ENCODE results near the gene NR4A3. TPM values are rescaled to one million over a fixed set of nuclear protein-coding genes. Genes with fewer than 3 reads are reported as not detected.

Gene NR4A3
- total RNA-seq, 2 experiments from 2014 or later, result 0.13 to 0.74 TPM

- H3K36me3 ChIP-seq (ENCODE audit: insufficient read depth, low read length), result 0 out of 2 replicates have a peak, but pooled peaks cover 4% of the 10 kb centered on the region
- no peaks in the 10 kb centered on the region for H3K79me2 ChIP-seq (ENCODE audit: insufficient read depth, low read depth, low read length)
- no peak overlapping the region for H3K4me2 ChIP-seq (ENCODE audit: low read length)
- H2AFZ ChIP-seq (ENCODE audit: low read length), result no peak overlapping the region
- H4K20me1 ChIP-seq (ENCODE audit: insufficient read depth, low read length), result no peaks in the 10 kb centered on the region
- H3K9me2 ChIP-seq (ENCODE audit: insufficient read depth, low read length), result no peaks in the 10 kb centered on the region
- no peaks in the 10 kb centered on the region for H3K4me1 ChIP-seq (ENCODE audit: insufficient read depth, low read length, poor library complexity, severe bottlenecking)
- CTCF ChIA-PET (ENCODE audit: unreplicated experiment), result no interaction called here
- POLR2A ChIA-PET, result interaction anchor here (1.1 kb wide), 1 partner anchor 29 kb away, joined by 3 read pairs; no protein-coding TSS in a partner anchor
- no peak overlapping the region for H3K27ac ChIP-seq (ENCODE audit: low read depth, low read length, poor library complexity, severe bottlenecking)
- BruUV-seq (replicated peaks), result no TSS peak
- TF ChIP-seq CTCF (conservative IDR thresholded peaks at IDR 0.05; ENCODE audit: low read length), result no peak
- TF ChIP-seq EZH2phosphoT487 (IDR thresholded peaks at IDR 0.05; ENCODE audit: borderline replicate concordance, low read depth, low read length), result no peak
- no peak overlapping the region for H3K4me3 ChIP-seq (ENCODE audit: low read depth, low read length, poor library complexity, severe bottlenecking)
- no peak for DNase-seq (ENCODE audit: low spot score)
- intact Hi-C loops (cut with micrococcal nuclease; ENCODE audit: unreplicated experiment), result loop anchor here (5.0 to 10.0 kb wide), 4 partner anchors 203 to 788 kb away; no protein-coding TSS in a partner anchor
- no peaks in the 10 kb centered on the region for H3K9me3 ChIP-seq (ENCODE audit: low read length)
These were observed 11.9 kb upstream of the NR4A3 start for GRCh38 chr9:99809586-99810319.

GRCh38 chr9:99811172-99811571 is 10.5 kb upstream of the NR4A3 start:
- BruUV-seq (replicated peaks), result no TSS peak
- Histone ChIP-seq H3K9me3 (ENCODE audit: low read length) (no peaks in the 10 kb centered on the region), H3K9me2 (ENCODE audit: insufficient read depth, low read length) (no peaks in the 10 kb centered on the region), H3K4me2 (ENCODE audit: low read length) (no peak overlapping the region), H2AFZ (ENCODE audit: low read length) (no peak overlapping the region), H3K79me2 (ENCODE audit: insufficient read depth, low read depth, low read length) (no peaks in the 10 kb centered on the region), H3K36me3 (ENCODE audit: insufficient read depth, low read length) (0 out of 2 replicates have a peak, but pooled peaks cover 4% of the 10 kb centered on the region), H4K20me1 (ENCODE audit: insufficient read depth, low read length) (no peaks in the 10 kb centered on the region), H3K27ac (ENCODE audit: low read depth, low read length, poor library complexity, severe bottlenecking) (no peak overlapping the region), H3K4me1 (ENCODE audit: insufficient read depth, low read length, poor library complexity, severe bottlenecking) (no peaks in the 10 kb centered on the region), H3K4me3 (ENCODE audit: low read depth, low read length, poor library complexity, severe bottlenecking) (no peak overlapping the region)
- POLR2A ChIA-PET, result interaction anchor here (0.7 to 0.8 kb wide), 2 partner anchors 10 to 14 kb away, joined by 3 to 5 read pairs; partner anchors contain the start of gene NR4A3
- DNase-seq (ENCODE audit: low spot score), result no peak
- CTCF ChIA-PET (ENCODE audit: unreplicated experiment), result interaction anchor here (1.1 kb wide), 1 partner anchor 12 kb away, joined by 3 read pairs; no protein-coding TSS in a partner anchor
- intact Hi-C loops (cut with micrococcal nuclease; ENCODE audit: unreplicated experiment), result loop anchor here (10.0 kb wide), 1 partner anchor 626 kb away; no protein-coding TSS in a partner anchor
- no peak for TF ChIP-seq EZH2phosphoT487 (IDR thresholded peaks at IDR 0.05; ENCODE audit: borderline replicate concordance, low read depth, low read length)
- no peak for TF ChIP-seq CTCF (conservative IDR thresholded peaks at IDR 0.05; ENCODE audit: low read length)
